K562 (cell line): ENCODE results near the gene PTGES3. TPM values are rescaled to one million over a fixed set of nuclear protein-coding genes. Genes with fewer than 3 reads are reported as not detected.

ENCODE experiments used
- CEBPB ChIP-seq: fragments of 450-650 bp; IDR thresholded peaks from 2 replicates; pipeline ENCODE4 v1.6.1; 2016; ENCODE audit warnings: missing genetic modification characterization, missing compliant biosample characterization
- CHD1 ChIP-seq: fragments of 200-600 bp; sonication (generic); IDR thresholded peaks from one replicate; pipeline ENCODE4 v1.6.1; 2012; ENCODE audit warnings: mild to moderate bottlenecking, moderate library complexity, low read length, inconsistent platforms
- ELF2 ChIP-seq: fragments of 250-450 bp; sonication (Bioruptor Pico); IDR thresholded peaks from 2 replicates; pipeline ENCODE4 v1.5.0; 2021; ENCODE audit warnings: mild to moderate bottlenecking
- ETV1 ChIP-seq: fragments of 450-650 bp; conservative IDR thresholded peaks from 2 replicates; pipeline ENCODE4 v1.6.1; 2016; ENCODE audit warnings: missing genetic modification characterization, control low read depth, low read depth, missing compliant biosample characterization
- FUS ChIP-seq: fragments of 200-400 bp; formaldehyde crosslinking; optimal IDR thresholded peaks from 2 replicates; pipeline ENCODE3; 2017; ENCODE audit warnings: low read depth, low read length
- KAT8 ChIP-seq: fragments of 450-650 bp; IDR thresholded peaks from 2 replicates; pipeline ENCODE4 v1.6.1; 2016; ENCODE audit warnings: low read depth, mild to moderate bottlenecking
- KLF13 ChIP-seq: fragments of 450-650 bp; IDR thresholded peaks from 2 replicates; pipeline ENCODE4 v1.6.1; 2016; ENCODE audit warnings: missing genetic modification characterization, low read depth, mild to moderate bottlenecking, missing compliant biosample characterization, moderate library complexity, borderline replicate concordance
- NR2F6 ChIP-seq: fragments of 450-650 bp; formaldehyde crosslinking; IDR thresholded peaks from 2 replicates; pipeline ENCODE4 v1.4.0; 2020; ENCODE audit warnings: mild to moderate bottlenecking
- RHOXF2B ChIP-seq: fragments of 250-450 bp; sonication (Bioruptor Pico); conservative IDR thresholded peaks from 2 replicates; pipeline ENCODE4 v1.5.1; 2021
- SMARCA4 ChIP-seq: fragments of 450-650 bp; IDR thresholded peaks from 2 replicates; pipeline ENCODE4 v1.6.1; 2016
- STAT5A ChIP-seq: IDR thresholded peaks from 2 replicates; pipeline ENCODE4 v1.6.1; 2012; ENCODE audit warnings: low read length, inconsistent platforms, borderline replicate concordance
- polyA plus RNA-seq, 8 experiments: library from polyadenylated mRNA; depleted of rRNA in 4 of 8; stranded (reverse) in 5 of 8; unstranded in 3 of 8; fragments of >200 nt; fragmentation: Nextera tagmentation in 2 of 8; fragmentation: Illumina TruSeq in 1 of 8; extraction: Ambion mirVana in 2 of 8; extraction: Trizol in 1 of 8; gene quantifications; 2 replicates each; pipeline versions ENCODE4 v1.2.1 to v1.2.3, GENCODE V29; 2011 to 2014; ENCODE audit warnings: inconsistent platforms in 1 of 8, missing spikeins in 1 of 8
- total RNA-seq, 7 experiments: library from RNA; depleted of rRNA in 6 of 7; stranded (reverse); fragments of >200 nt in 6 of 7; fragmentation: Illumina TruSeq in 2 of 7; extraction: Trizol in 2 of 7; gene quantifications; 2 replicates each; pipeline versions ENCODE4 v1.2.1 to v1.2.3, GENCODE V29; 2011 to 2021; ENCODE audit warnings: low replicate concordance in 1 of 7
- TF ChIP-seq, protein P1 (sequence below): sonication (generic); IDR thresholded peaks from 2 replicates; pipeline ENCODE4 v1.6.1; 2016
- TF ChIP-seq, protein P2 (sequence below): fragments of 450-650 bp; IDR thresholded peaks from 2 replicates; pipeline ENCODE4 v1.6.1; 2017; ENCODE audit warnings: antibody characterized with exemption, mild to moderate bottlenecking
- TF ChIP-seq, protein P3 (sequence below), 2 experiments: fragments of 450-650 bp in 1 of 2; sonication (generic) in 1 of 2; formaldehyde crosslinking in 1 of 2; IDR thresholded peaks in 1 of 2; conservative IDR thresholded peaks in 1 of 2; 2 replicates each; pipeline versions ENCODE4 v1.6.1 to v1.8.1; 2016 to 2023; ENCODE audit warnings: mild to moderate bottlenecking in 2 of 2, moderate library complexity in 2 of 2, inconsistent platforms in 1 of 2, missing genetic modification reagents in 1 of 2

The PTGES3 gene
- total and polyA plus RNA-seq, 9 of the 15 experiments (the other 6 are each of a cell fraction or from before 2014, with no cell fraction given), result 163 to 501 (median 213) TPM

DNA sequence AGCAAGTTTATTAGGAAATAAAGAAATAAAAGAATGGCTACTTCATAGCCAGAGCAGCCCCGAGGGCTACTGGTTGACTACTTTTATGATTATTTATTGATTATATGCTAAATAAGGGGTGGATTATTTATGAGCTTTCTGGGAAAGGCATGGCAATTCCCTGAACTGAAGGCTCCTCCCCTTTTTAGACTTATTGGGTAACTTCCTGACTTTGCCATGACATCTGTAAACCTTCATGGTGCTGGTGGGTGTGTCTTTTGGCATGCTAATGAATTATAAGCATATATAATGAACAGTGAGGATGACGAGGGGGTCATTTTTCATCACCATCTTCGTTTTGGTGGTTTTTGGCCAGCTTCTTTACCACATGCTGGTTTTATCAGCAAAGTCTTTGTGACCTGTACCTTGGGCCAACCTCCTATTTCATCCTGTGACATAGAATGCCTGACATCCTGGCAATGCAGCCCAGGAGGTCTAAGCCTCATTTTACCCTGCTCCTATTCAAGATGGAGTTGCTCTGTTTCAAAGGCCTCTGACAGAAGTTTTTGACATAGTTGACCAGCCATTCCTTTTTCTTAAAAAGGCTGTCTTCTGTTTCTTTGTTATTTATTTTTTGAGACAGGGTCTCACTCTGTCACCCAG, 11.1 kb upstream of the PTGES3 start (continued):
- TF ChIP-seq, protein P1, sequence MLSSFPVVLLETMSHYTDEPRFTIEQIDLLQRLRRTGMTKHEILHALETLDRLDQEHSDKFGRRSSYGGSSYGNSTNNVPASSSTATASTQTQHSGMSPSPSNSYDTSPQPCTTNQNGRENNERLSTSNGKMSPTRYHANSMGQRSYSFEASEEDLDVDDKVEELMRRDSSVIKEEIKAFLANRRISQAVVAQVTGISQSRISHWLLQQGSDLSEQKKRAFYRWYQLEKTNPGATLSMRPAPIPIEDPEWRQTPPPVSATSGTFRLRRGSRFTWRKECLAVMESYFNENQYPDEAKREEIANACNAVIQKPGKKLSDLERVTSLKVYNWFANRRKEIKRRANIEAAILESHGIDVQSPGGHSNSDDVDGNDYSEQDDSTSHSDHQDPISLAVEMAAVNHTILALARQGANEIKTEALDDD, result no peak
- TF ChIP-seq RHOXF2B (CRISPR knock-in tag), result no peak
- peak; percentile 94 for TF ChIP-seq STAT5A
- no peak for TF ChIP-seq KAT8
- TF ChIP-seq ELF2 (CRISPR knock-in tag), result no peak
- TF ChIP-seq CEBPB (tag), result peak; percentile 94
- TF ChIP-seq, protein P2, sequence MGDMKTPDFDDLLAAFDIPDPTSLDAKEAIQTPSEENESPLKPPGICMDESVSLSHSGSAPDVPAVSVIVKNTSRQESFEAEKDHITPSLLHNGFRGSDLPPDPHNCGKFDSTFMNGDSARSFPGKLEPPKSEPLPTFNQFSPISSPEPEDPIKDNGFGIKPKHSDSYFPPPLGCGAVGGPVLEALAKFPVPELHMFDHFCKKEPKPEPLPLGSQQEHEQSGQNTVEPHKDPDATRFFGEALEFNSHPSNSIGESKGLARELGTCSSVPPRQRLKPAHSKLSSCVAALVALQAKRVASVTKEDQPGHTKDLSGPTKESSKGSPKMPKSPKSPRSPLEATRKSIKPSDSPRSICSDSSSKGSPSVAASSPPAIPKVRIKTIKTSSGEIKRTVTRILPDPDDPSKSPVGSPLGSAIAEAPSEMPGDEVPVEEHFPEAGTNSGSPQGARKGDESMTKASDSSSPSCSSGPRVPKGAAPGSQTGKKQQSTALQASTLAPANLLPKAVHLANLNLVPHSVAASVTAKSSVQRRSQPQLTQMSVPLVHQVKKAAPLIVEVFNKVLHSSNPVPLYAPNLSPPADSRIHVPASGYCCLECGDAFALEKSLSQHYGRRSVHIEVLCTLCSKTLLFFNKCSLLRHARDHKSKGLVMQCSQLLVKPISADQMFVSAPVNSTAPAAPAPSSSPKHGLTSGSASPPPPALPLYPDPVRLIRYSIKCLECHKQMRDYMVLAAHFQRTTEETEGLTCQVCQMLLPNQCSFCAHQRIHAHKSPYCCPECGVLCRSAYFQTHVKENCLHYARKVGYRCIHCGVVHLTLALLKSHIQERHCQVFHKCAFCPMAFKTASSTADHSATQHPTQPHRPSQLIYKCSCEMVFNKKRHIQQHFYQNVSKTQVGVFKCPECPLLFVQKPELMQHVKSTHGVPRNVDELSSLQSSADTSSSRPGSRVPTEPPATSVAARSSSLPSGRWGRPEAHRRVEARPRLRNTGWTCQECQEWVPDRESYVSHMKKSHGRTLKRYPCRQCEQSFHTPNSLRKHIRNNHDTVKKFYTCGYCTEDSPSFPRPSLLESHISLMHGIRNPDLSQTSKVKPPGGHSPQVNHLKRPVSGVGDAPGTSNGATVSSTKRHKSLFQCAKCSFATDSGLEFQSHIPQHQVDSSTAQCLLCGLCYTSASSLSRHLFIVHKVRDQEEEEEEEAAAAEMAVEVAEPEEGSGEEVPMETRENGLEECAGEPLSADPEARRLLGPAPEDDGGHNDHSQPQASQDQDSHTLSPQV, result peak; percentile 62; the same call in 1 of the 2 replicates
- TF ChIP-seq CHD1, result no peak
- peak; percentile 13; the same call in 1 of the 2 replicates for TF ChIP-seq KLF13 (tag)
- TF ChIP-seq NR2F6 (CRISPR knock-in tag), result no peak
- no peak for TF ChIP-seq FUS
- TF ChIP-seq ETV1 (tag), result peak; percentile 34; the same call in 1 of the 2 replicates
- TF ChIP-seq, protein P3, sequence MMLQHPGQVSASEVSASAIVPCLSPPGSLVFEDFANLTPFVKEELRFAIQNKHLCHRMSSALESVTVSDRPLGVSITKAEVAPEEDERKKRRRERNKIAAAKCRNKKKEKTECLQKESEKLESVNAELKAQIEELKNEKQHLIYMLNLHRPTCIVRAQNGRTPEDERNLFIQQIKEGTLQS (IDR thresholded peaks at IDR 0.05), result 0 out of 2 replicates have a peak, but pooled peaks have one; percentile 30
- TF ChIP-seq, protein P3 (CRISPR knock-in tag; conservative IDR thresholded peaks at IDR 0.05), result no peak
- peak; percentile 11; the same call in 1 of the 2 replicates for TF ChIP-seq SMARCA4
